ENCODE data around the gene IP6K3. TPM values are rescaled to one million over a fixed set of nuclear protein-coding genes. Genes with fewer than 3 reads are reported as not detected.

The IP6K3 gene
- total RNA-seq, 1 donor from 2014 or later = not detected

DNA sequence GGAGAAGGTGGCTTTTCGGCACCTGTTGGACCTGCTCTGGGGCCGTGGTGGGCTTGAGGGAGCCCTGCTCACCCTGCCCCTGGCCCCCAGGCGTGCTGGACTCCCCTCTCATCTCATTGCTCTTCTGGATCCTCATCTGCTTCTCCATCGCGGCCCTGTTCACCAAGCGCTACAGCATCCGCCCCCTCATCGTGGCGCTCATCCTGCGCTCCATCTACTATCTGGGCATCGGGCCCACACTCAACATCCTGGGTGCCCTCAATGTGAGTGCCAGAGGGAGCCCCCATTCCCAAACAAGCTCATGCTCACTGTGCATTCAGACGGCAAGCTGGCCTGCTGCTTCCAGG, 57.6 kb downstream of the IP6K3 start:
- intact Hi-C loops (cut with micrococcal nuclease) = no loop called here
- no peak overlapping the region for H3K4me3 Mint-ChIP-seq
- H3K9me3 Mint-ChIP-seq = no peaks in the 10 kb centered on the region
- H3K4me1 Mint-ChIP-seq = peaks cover 25% of the 10 kb centered on the region
- H3K27ac Mint-ChIP-seq = no peak overlapping the region
- no peaks in the 10 kb centered on the region for H3K27me3 Mint-ChIP-seq
- no peak for DNase-seq
- ChIA-PET POLR2A (interaction anchor here (0.5 to 0.6 kb wide), 2 partner anchors 52 to 99 kb away, joined by 3 to 4 read pairs; no protein-coding TSS in a partner anchor), CTCF (no interaction called here)
- H3K36me3 Mint-ChIP-seq (ENCODE audit: low read depth) = peaks cover 89% of the 10 kb centered on the region
- no peak for ATAC-seq (ENCODE audit: low read depth)
- TF ChIP-seq CTCF (IDR thresholded peaks at IDR 0.05) = no peak

GRCh38 chr6:33688451-33689147, 58.1 kb downstream of the IP6K3 start:
- Mint-ChIP-seq H3K27ac (no peak overlapping the region), H3K4me1 (peaks cover 19% of the 10 kb centered on the region), H3K27me3 (no peaks in the 10 kb centered on the region), H3K4me3 (no peak overlapping the region), H3K36me3 (ENCODE audit: low read depth) (peaks cover 92% of the 10 kb centered on the region), H3K9me3 (no peaks in the 10 kb centered on the region)
- CTCF ChIA-PET = interaction anchor here (0.9 kb wide), 1 partner anchor 12 kb away, joined by 3 read pairs; no protein-coding TSS in a partner anchor
- TF ChIP-seq CTCF (IDR thresholded peaks at IDR 0.05) = no peak
- POLR2A ChIA-PET = interaction anchor here (0.5 to 0.6 kb wide), 3 partner anchors 53 to 99 kb away, joined by 3 to 6 read pairs (median 4); no protein-coding TSS in a partner anchor
- intact Hi-C loops (cut with micrococcal nuclease) = no loop called here
- DNase-seq (no peak), ATAC-seq (ENCODE audit: low read depth) (no peak)

DNA sequence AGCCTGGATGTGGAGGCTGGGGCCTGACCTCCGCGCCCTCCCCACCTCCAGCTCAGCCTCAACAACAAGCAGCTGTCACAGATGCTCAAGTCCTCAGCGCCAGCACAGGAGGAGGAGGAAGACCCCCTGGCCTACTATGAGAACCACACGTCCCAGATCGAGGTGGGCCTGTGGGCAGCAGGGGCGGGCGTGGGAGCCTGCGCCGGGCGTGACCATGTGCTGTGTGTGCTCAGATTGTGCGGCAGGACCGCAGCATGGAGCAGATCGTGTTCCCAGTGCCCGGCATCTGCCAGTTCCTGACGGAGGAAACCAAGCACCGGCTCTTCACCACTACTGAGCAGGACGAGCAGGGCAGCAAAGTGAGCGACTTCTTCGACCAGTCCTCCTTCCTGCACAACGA, 58.7 kb downstream of the IP6K3 start:
- Mint-ChIP-seq H3K27ac (no peak overlapping the region), H3K27me3 (no peaks in the 10 kb centered on the region), H3K4me1 (peaks cover 13% of the 10 kb centered on the region), H3K9me3 (no peaks in the 10 kb centered on the region), H3K36me3 (ENCODE audit: low read depth) (peaks cover 92% of the 10 kb centered on the region), H3K4me3 (no peak overlapping the region)
- ATAC-seq (ENCODE audit: low read depth) = no peak
- no peak for DNase-seq
- POLR2A ChIA-PET = interaction anchor here (0.6 kb wide), 2 partner anchors 59 to 172 kb away, joined by 6 to 7 read pairs; no protein-coding TSS in a partner anchor
- intact Hi-C loops (cut with micrococcal nuclease) = no loop called here
- CTCF ChIA-PET = interaction anchor here (0.9 kb wide), 1 partner anchor 13 kb away, joined by 3 read pairs; no protein-coding TSS in a partner anchor
- TF ChIP-seq CTCF (IDR thresholded peaks at IDR 0.05) = no peak

GRCh38 chr6:33686981-33687975, 59.4 kb downstream of the IP6K3 start:
- no peak for TF ChIP-seq CTCF (IDR thresholded peaks at IDR 0.05)
- DNase-seq = no peak
- no peak overlapping the region for H3K4me3 Mint-ChIP-seq
- intact Hi-C loops (cut with micrococcal nuclease) = no loop called here
- H3K27me3 Mint-ChIP-seq = no peaks in the 10 kb centered on the region
- H3K9me3 Mint-ChIP-seq = no peaks in the 10 kb centered on the region
- POLR2A ChIA-PET = interaction anchor here (0.6 to 0.7 kb wide), 3 partner anchors 116 to 419 kb away, joined by 4 to 7 read pairs (median 5); no protein-coding TSS in a partner anchor
- H3K27ac Mint-ChIP-seq = no peak overlapping the region
- H3K36me3 Mint-ChIP-seq (ENCODE audit: low read depth) = peaks cover 93% of the 10 kb centered on the region
- ATAC-seq (ENCODE audit: low read depth) = no peak
- CTCF ChIA-PET = interaction anchor here (0.9 to 1.2 kb wide), 2 partner anchors 13 to 14 kb away, joined by 3 to 5 read pairs; no protein-coding TSS in a partner anchor
- peaks cover 6% of the 10 kb centered on the region for H3K4me1 Mint-ChIP-seq
